ENCODE results near the gene HEATR3. TPM values are rescaled to one million over a fixed set of nuclear protein-coding genes. Genes with fewer than 3 reads are reported as not detected.

The HEATR3 gene
- total and polyA plus RNA-seq, 2 of the 13 experiments (the other 11 are each of a cell fraction or from before 2014, with no cell fraction given), result 22.4 to 52.4 TPM

GRCh38 chr16:50035468-50035992 is 30.2 kb upstream of the HEATR3 start (continued):
- no peak for TF ChIP-seq E2F2 (CRISPR knock-in tag; IDR thresholded peaks at IDR 0.05; ENCODE audit: borderline replicate concordance)
- peak; percentile 98 for TF ChIP-seq NCOR1 (IDR thresholded peaks at IDR 0.05; ENCODE audit: borderline replicate concordance, low read length)
- no peak for TF ChIP-seq ZFP62 (CRISPR knock-in tag; IDR thresholded peaks at IDR 0.05)
- no peak; the same call in 1 of the 2 replicates for TF ChIP-seq ZMYM4 (CRISPR knock-in tag; IDR thresholded peaks at IDR 0.05)
- no peak for TF ChIP-seq ZNF607 (CRISPR knock-in tag; IDR thresholded peaks at IDR 0.05; ENCODE audit: borderline replicate concordance)
- TF ChIP-seq HBP1 (CRISPR knock-in tag; IDR thresholded peaks at IDR 0.05; ENCODE audit: low read depth), result no peak
- peak; percentile 80 for TF ChIP-seq FOXA1 (IDR thresholded peaks at IDR 0.05)
- peak; percentile 94 for TF ChIP-seq FOXA1 (CRISPR knock-in tag; IDR thresholded peaks at IDR 0.05)
- 0 out of 2 replicates have a peak, but pooled peaks have one; percentile 24 for TF ChIP-seq POGK (CRISPR knock-in tag; conservative IDR thresholded peaks at IDR 0.05)
- no peak for TF ChIP-seq ZNF556 (CRISPR knock-in tag; IDR thresholded peaks at IDR 0.05; ENCODE audit: borderline replicate concordance)
- TF ChIP-seq REST (IDR thresholded peaks at IDR 0.05; ENCODE audit: borderline replicate concordance in 1 of 2, low read depth in 1 of 2, low read length in 2 of 2), result no peak
- TF ChIP-seq ZNF33A (CRISPR knock-in tag; IDR thresholded peaks at IDR 0.05; ENCODE audit: borderline replicate concordance), result no peak
- no peak for TF ChIP-seq ZNF414 (CRISPR knock-in tag; IDR thresholded peaks at IDR 0.05)
- TF ChIP-seq AGO2 (optimal IDR thresholded peaks at IDR 0.05; ENCODE audit: low read depth, low read length), result no peak
- TF ChIP-seq ZNF619 (CRISPR knock-in tag; IDR thresholded peaks at IDR 0.05), result no peak
- peak; percentile 65 for TF ChIP-seq HNF4G (IDR thresholded peaks at IDR 0.05; ENCODE audit: borderline replicate concordance, low read depth, low read length)
- no peak for TF ChIP-seq HNF4G (CRISPR knock-in tag; IDR thresholded peaks at IDR 0.05; ENCODE audit: borderline replicate concordance, low read depth)
- TF ChIP-seq ATF1 (CRISPR knock-in tag; IDR thresholded peaks at IDR 0.05), result peak; percentile 68; the same call in 1 of the 2 replicates
- peak; percentile 71; the same call in 1 of the 2 replicates for TF ChIP-seq FOXK1 (CRISPR knock-in tag; IDR thresholded peaks at IDR 0.05; ENCODE audit: borderline replicate concordance, low read depth)
- no peak for TF ChIP-seq ZNF768 (CRISPR knock-in tag; IDR thresholded peaks at IDR 0.05)
- no peak for TF ChIP-seq NFE2L1 (CRISPR knock-in tag; IDR thresholded peaks at IDR 0.05; ENCODE audit: borderline replicate concordance)

Measured in HepG2 (cell line).